ENCODE results near the gene RUFY2.

The RUFY2 gene

GRCh38 chr10:68301301-68301700 lies 105.8 kb downstream of the RUFY2 start:
- no peaks in the 10 kb centered on the region for H3K27me3 ChIP-seq (replicated peaks)
- DNase-seq = no peak
- H3K36me3 ChIP-seq (replicated peaks) = no peaks in the 10 kb centered on the region
- H3K4me3 ChIP-seq (ENCODE audit: low read depth, low read length) = no peak overlapping the region
- in situ Hi-C loops (cut with HindIII; ENCODE audit: low pct_ligation_motif_present, low sequenced_read_pairs) = no loop called here
- no peak for TF ChIP-seq CTCF (IDR thresholded peaks at IDR 0.05; ENCODE audit: low read depth, low read length, missing control alignments)
- no peak overlapping the region for H3K27ac ChIP-seq

- H3K36me3 ChIP-seq (replicated peaks) = no peaks in the 10 kb centered on the region
- TF ChIP-seq CTCF (IDR thresholded peaks at IDR 0.05; ENCODE audit: low read depth, low read length, missing control alignments) = no peak
- in situ Hi-C loops (cut with HindIII; ENCODE audit: low pct_ligation_motif_present, low sequenced_read_pairs) = no loop called here
- no peak overlapping the region for H3K4me3 ChIP-seq (ENCODE audit: low read depth, low read length)
- H3K27me3 ChIP-seq (replicated peaks) = no peaks in the 10 kb centered on the region
- no peak overlapping the region for H3K27ac ChIP-seq
- DNase-seq = no peak
Observed at GRCh38 chr10:68296843-68297663, 110.0 kb downstream of the RUFY2 start.
